Transverse colon (tissue), 4 donors: ENCODE results near the gene FN3K.

Source experiments
- CTCF ChIP-seq, 5 experiments: fragments of 200-600 bp in 3 of 5; fragments of 450-650 bp in 2 of 5; sonication (generic) in 3 of 5; IDR thresholded peaks; 1 replicate in 2 of 5; 2 replicates in 3 of 5; pipeline ENCODE4 v1.5.1; 2016 to 2017; ENCODE audit warnings: antibody characterized with exemption in 5 of 5, inconsistent platforms in 3 of 5, mild to moderate bottlenecking in 2 of 5, moderate library complexity in 1 of 5
- EP300 ChIP-seq: sonication (generic); formaldehyde crosslinking; IDR thresholded peaks from one replicate; pipeline ENCODE4 v1.6.1; 2017; ENCODE audit warnings: antibody characterized with exemption, low read depth
- POLR2A ChIP-seq: fragments of 450-650 bp; IDR thresholded peaks from one replicate; pipeline ENCODE4 v1.6.1; 2016; ENCODE audit warnings: antibody characterized with exemption, mild to moderate bottlenecking, moderate library complexity
- POLR2AphosphoS5 ChIP-seq, 3 donors: sonication (generic); formaldehyde crosslinking; IDR thresholded peaks; one replicate each; pipeline ENCODE4 v1.6.1; 2016; ENCODE audit warnings: antibody characterized with exemption in 3 of 3

GRCh38 chr17:82687375-82687861 is 48.0 kb upstream of the FN3K start:
- TF ChIP-seq CTCF (IDR thresholded peaks at IDR 0.05) (no peak), EP300 (no peak), POLR2AphosphoS5 (IDR thresholded peaks at IDR 0.05) (no peak), POLR2A (no peak)
